H1 (cell line): Measurements from ENCODE around the gene TWNK. TPM values are rescaled to one million over a fixed set of nuclear protein-coding genes. Genes with fewer than 3 reads are reported as not detected.

Source experiments
- CTCF ChIA-PET: fragments of 300-600 bp; sonication (Branson Sonifier 250); formaldehyde crosslinking; loops from one replicate; lab custom pipeline; 2021; ENCODE audit not compliant: partially characterized antibody; lab: Charles Lee
- POLR2A ChIA-PET: fragments of 300-600 bp; sonication (Branson Sonifier 250); formaldehyde crosslinking; loops from one replicate; lab custom pipeline; 2021; ENCODE audit warnings: inconsistent platforms; ENCODE audit not compliant: partially characterized antibody; lab: Charles Lee
- DNase-seq, 2 experiments: peaks; one replicate each; pipeline versions ENCODE4 v3.0.0 to v3.0.0-alpha.2; 2010 to 2022; ENCODE audit warnings: low spot score in 2 of 2, low read depth in 1 of 2, mixed read lengths in 1 of 2
- FAIRE-seq: peaks from 2 replicates; lab custom pipeline; 2011; peaks lifted over from hg19 to GRCh38; lab: Jason Lieb, UNC
- H2AFZ ChIP-seq: 2 replicates; pipeline ENCODE4 v1.8.1; 2012; ENCODE audit warnings: low read length, inconsistent platforms
- H2AK5ac ChIP-seq: 2 replicates; pipeline ENCODE4 v1.6.1; 2013; ENCODE audit warnings: low read depth, low read length
- H2BK120ac ChIP-seq: replicated peaks from 2 replicates; pipeline ENCODE3; 2013; ENCODE audit warnings: low read depth, low read length, inconsistent platforms
- H2BK12ac ChIP-seq: 2 replicates; pipeline ENCODE4 v1.6.1; 2013; ENCODE audit warnings: low read depth, low read length
- H2BK15ac ChIP-seq: 2 replicates; pipeline ENCODE4 v1.6.1; 2013; ENCODE audit warnings: low read length
- H2BK20ac ChIP-seq: 2 replicates; pipeline ENCODE4 v1.6.1; 2013; ENCODE audit warnings: low read length
- H2BK5ac ChIP-seq: 2 replicates; pipeline ENCODE4 v1.6.1; 2013; ENCODE audit warnings: low read depth, low read length
- H3K14ac ChIP-seq: 2 replicates; pipeline ENCODE4 v1.6.1; 2013; ENCODE audit warnings: inconsistent platforms; ENCODE audit not compliant: insufficient read length
- H3K18ac ChIP-seq: 2 replicates; pipeline ENCODE4 v1.6.1; 2013; ENCODE audit warnings: low read length; ENCODE audit errors: extremely low read depth
- H3K23ac ChIP-seq: 2 replicates; pipeline ENCODE4 v1.6.1; 2013; ENCODE audit warnings: inconsistent platforms; ENCODE audit not compliant: insufficient read length
- H3K23me2 ChIP-seq: 2 replicates; pipeline ENCODE4 v1.6.1; 2013; ENCODE audit warnings: low read depth, low read length
- H3K27ac ChIP-seq: 2 replicates; pipeline ENCODE4 v1.6.1; 2011; ENCODE audit warnings: low read depth, low read length, inconsistent platforms
- H3K27me3 ChIP-seq, 4 experiments: replicated peaks in 1 of 4; 1 replicate in 1 of 4; 2 replicates in 3 of 4; pipeline versions ENCODE4 v1.6.1 to v1.8.1; 2011 to 2013; ENCODE audit warnings: low read length in 3 of 4, mild to moderate bottlenecking in 3 of 4, inconsistent platforms in 2 of 4, mixed read lengths in 2 of 4, moderate library complexity in 1 of 4; ENCODE audit not compliant: control insufficient read depth in 3 of 4, insufficient read depth in 3 of 4; ENCODE audit errors: extremely low read depth in 1 of 4
- H3K36me3 ChIP-seq, 4 experiments: 2 replicates each; pipeline versions ENCODE4 v1.6.1 to v1.8.1; 2011 to 2013; ENCODE audit warnings: mild to moderate bottlenecking in 4 of 4, low read length in 3 of 4, moderate library complexity in 2 of 4, control low read depth in 1 of 4, inconsistent platforms in 1 of 4; ENCODE audit not compliant: insufficient read depth in 4 of 4, control insufficient read depth in 2 of 4
- H3K4ac ChIP-seq: replicated peaks from 2 replicates; pipeline ENCODE3; 2013; ENCODE audit warnings: low read length, low read depth, mixed read lengths, inconsistent platforms; ENCODE audit not compliant: insufficient read length
- H3K4me1 ChIP-seq, 4 experiments: replicated peaks in 1 of 4; 1 replicate in 1 of 4; 2 replicates in 3 of 4; pipeline versions ENCODE4 v1.6.1 to v1.8.1; 2011 to 2013; ENCODE audit warnings: low read length in 3 of 4, inconsistent platforms in 2 of 4, mixed read lengths in 1 of 4; ENCODE audit not compliant: insufficient read depth in 4 of 4, control insufficient read depth in 3 of 4
- H3K4me2 ChIP-seq, 2 experiments: 2 replicates each; pipeline versions ENCODE4 v1.6.1 to v1.8.1; 2011 to 2013; ENCODE audit warnings: low read depth in 2 of 2, low read length in 2 of 2, control low read depth in 1 of 2, inconsistent platforms in 1 of 2, mild to moderate bottlenecking in 1 of 2; ENCODE audit not compliant: insufficient read depth in 1 of 2
- H3K4me3 ChIP-seq, 4 experiments: fragments of 200-600, 300-600 bp in 1 of 4; sonication (generic), shearing (Covaris generic), sonication (Bioruptor Twin) in 1 of 4; 2 replicates each; pipeline versions ENCODE4 v1.5.1 to v1.8.1; 2011 to 2016; ENCODE audit warnings: low read length in 4 of 4, low read depth in 3 of 4, control low read depth in 2 of 4, inconsistent platforms in 2 of 4, mild to moderate bottlenecking in 2 of 4, mixed read lengths in 1 of 4, moderate library complexity in 1 of 4; ENCODE audit not compliant: insufficient read depth in 2 of 4; ENCODE audit errors: extremely low read depth in 1 of 4
- H3K56ac ChIP-seq: replicated peaks from 2 replicates; pipeline ENCODE3; 2013; ENCODE audit warnings: low read depth, mild to moderate bottlenecking, mixed read lengths, low read length, inconsistent platforms; ENCODE audit not compliant: insufficient read length
- H3K79me1 ChIP-seq: 2 replicates; pipeline ENCODE4 v1.6.1; 2013; ENCODE audit warnings: low read depth, low read length, control low read depth
- H3K79me2 ChIP-seq, 2 experiments: 2 replicates each; pipeline versions ENCODE4 v1.6.1 to v1.8.1; 2012 to 2013; ENCODE audit warnings: low read length in 2 of 2, mild to moderate bottlenecking in 2 of 2, inconsistent platforms in 1 of 2; ENCODE audit not compliant: insufficient read depth in 2 of 2, control insufficient read depth in 1 of 2
- H3K9ac ChIP-seq, 4 experiments: replicated peaks in 1 of 4; 1 replicate in 1 of 4; 2 replicates in 3 of 4; pipeline versions ENCODE4 v1.6.1 to v1.8.1; 2011 to 2013; ENCODE audit warnings: low read depth in 3 of 4, low read length in 3 of 4, control low read depth in 2 of 4, mild to moderate bottlenecking in 2 of 4, moderate library complexity in 2 of 4, inconsistent platforms in 1 of 4; ENCODE audit errors: extremely low read depth in 1 of 4
- H3K9me3 ChIP-seq, 2 experiments: 2 replicates each; pipeline versions ENCODE4 v1.6.1 to v1.8.1; 2012 to 2013; ENCODE audit warnings: mild to moderate bottlenecking in 2 of 2, moderate library complexity in 2 of 2, control low read depth in 1 of 2, inconsistent platforms in 1 of 2, low read depth in 1 of 2, low read length in 1 of 2, mixed read lengths in 1 of 2; ENCODE audit not compliant: insufficient read depth in 2 of 2
- H4K20me1 ChIP-seq, 2 experiments: replicated peaks in 1 of 2; 2 replicates each; pipeline versions ENCODE3 to v1.8.1; 2011 to 2013; ENCODE audit warnings: inconsistent platforms in 2 of 2, low read length in 2 of 2, mild to moderate bottlenecking in 1 of 2; ENCODE audit not compliant: insufficient read depth in 2 of 2, control insufficient read depth in 1 of 2
- H4K5ac ChIP-seq: 2 replicates; pipeline ENCODE4 v1.6.1; 2013; ENCODE audit warnings: low read length, low read depth, mixed read lengths, inconsistent platforms; ENCODE audit not compliant: insufficient read length
- H4K8ac ChIP-seq: 2 replicates; pipeline ENCODE4 v1.8.0; 2013; ENCODE audit warnings: mild to moderate bottlenecking, moderate library complexity, low read length, inconsistent platforms; ENCODE audit not compliant: insufficient read depth; ENCODE audit errors: extremely low read depth
- H4K91ac ChIP-seq: replicated peaks from 2 replicates; pipeline ENCODE3; 2013; ENCODE audit warnings: low read length, mixed read lengths, inconsistent platforms; ENCODE audit not compliant: insufficient read length
- NANOG ChIP-seq: IDR thresholded peaks from 2 replicates; pipeline ENCODE4 v1.6.1; 2011; ENCODE audit warnings: low read length, low read depth, mild to moderate bottlenecking, inconsistent platforms; ENCODE audit not compliant: insufficient read depth, poor library complexity, severe bottlenecking
- POLR2A ChIP-seq, 2 experiments: IDR thresholded peaks; 1 replicate in 1 of 2; 2 replicates in 1 of 2; pipeline ENCODE4 v1.6.1; 2011; ENCODE audit warnings: low read depth in 2 of 2, low read length in 2 of 2, mild to moderate bottlenecking in 2 of 2; ENCODE audit errors: control extremely low read depth in 1 of 2
- SIRT6 ChIP-seq: IDR thresholded peaks from one replicate; pipeline ENCODE4 v1.7.1; 2012; ENCODE audit warnings: low read length, inconsistent platforms
- WGBS, 2 experiments: shearing (Covaris generic) in 1 of 2; methylation state at CpG; one replicate each; pipeline versions ENCODE4 v1.1.6 to v1.1.7; 2013 to 2015; ENCODE audit warnings: low lambda C conversion rate in 2 of 2, mixed read lengths in 2 of 2, inconsistent platforms in 1 of 2, low coverage in 1 of 2, missing lambda C conversion rate in 1 of 2; ENCODE audit not compliant: insufficient replicate concordance in 2 of 2, insufficient coverage in 1 of 2, insufficient read length in 1 of 2; ENCODE audit errors: extremely low coverage in 1 of 2, missing lambda C conversion rate in 1 of 2; 5-methylcytosine and 5-hydroxymethylcytosine counted together
- polyA plus RNA-seq, 7 experiments: library from polyadenylated mRNA; depleted of rRNA in 3 of 7; stranded (reverse) in 5 of 7; unstranded in 2 of 7; fragments of >200 nt in 5 of 7; fragments of 200-250 nt in 2 of 7; gene quantifications; 1 replicate in 5 of 7; 2 replicates in 1 of 7; 4 replicates in 1 of 7; pipeline versions ENCODE4 v1.2.1 to v1.2.3, GENCODE V29; 2011 to 2013; ENCODE audit warnings: missing spikeins in 2 of 7, mixed read lengths in 2 of 7
- total RNA-seq: library from RNA; stranded (reverse); fragmentation: NEBNext Ultra II Directional; extraction: Animal tissue kit (Norgen Biotek cat#: 25700); gene quantifications from 2 replicates; pipeline ENCODE4 v1.2.1, GENCODE V29; 2021

The TWNK gene
- total and polyA plus RNA-seq, 2 of the 8 experiments (the other 6 are each of a cell fraction or from before 2014, with no cell fraction given), result 15.4 to 32.5 TPM

GRCh38 chr10:101032637-101033224 lies 45.4 kb downstream of the TWNK start:
- no peak overlapping the region for H3K56ac ChIP-seq
- no peaks in the 10 kb centered on the region; the same call in 1 of the 2 replicates for H3K79me1 ChIP-seq
- H3K79me2 ChIP-seq, result no peaks in the 10 kb centered on the region
- H2BK15ac ChIP-seq, result no peak overlapping the region
- H4K91ac ChIP-seq, result no peak overlapping the region
- WGBS, 2 experiments, result 51% methylated on average over 6 of the region's 6 CpGs; no CpG with 5 or more reads in 1 of the 2 experiments
- peak overlapping the region; percentile 41 to 66 (median 58); a peak in 7 of 8 replicates for H3K4me3 ChIP-seq
- H3K4me2 ChIP-seq, result peak overlapping the region; percentile 91 to 99
- H2BK20ac ChIP-seq, result no peak overlapping the region
- H3K14ac ChIP-seq, result no peak overlapping the region
- H3K9me3 ChIP-seq, result no peaks in the 10 kb centered on the region
- DNase-seq (no peak), FAIRE-seq (no peak)
- H2BK12ac ChIP-seq, result 0 out of 2 replicates have a peak overlapping the region, but pooled peaks have one; percentile 18
- peaks cover 1 to 45% (median 37%) of the 10 kb centered on the region in 4 experiments for H3K27me3 ChIP-seq
- H3K4me1 ChIP-seq, result peaks cover 0 to 26% (median 21%) of the 10 kb centered on the region in 4 experiments; a peak in 6 of 7 replicates
- no peak overlapping the region for H3K18ac ChIP-seq
- H3K9ac ChIP-seq, result peak overlapping the region in 2 of 4 experiments; percentile 5 to 13; a peak in 1 of 7 replicates
- TF ChIP-seq NANOG, result no peak
- TF ChIP-seq SIRT6, result no peak
- TF ChIP-seq POLR2A (IDR thresholded peaks at IDR 0.05; ENCODE audit: control extremely low read depth in 1 of 2, low read depth in 2 of 2, low read length in 2 of 2), result no peak
- H3K23ac ChIP-seq, result no peak overlapping the region
- H4K5ac ChIP-seq, result no peak overlapping the region
- H4K8ac ChIP-seq, result no peak overlapping the region
- CTCF ChIA-PET, result interaction anchor here (0.7 to 51.8 kb wide), 9 partner anchors 7 to 111 kb away, joined by 3 to 2176 read pairs (median 28); partner anchors contain the start of gene KAZALD1
- no peak overlapping the region for H2BK120ac ChIP-seq
- H2AFZ ChIP-seq, result no peak overlapping the region
- POLR2A ChIA-PET, result interaction anchor here (2.0 to 2.2 kb wide), 2 partner anchors 22 to 36 kb away, joined by 6 to 7 read pairs; no protein-coding TSS in a partner anchor
- H3K36me3 ChIP-seq, result no peaks in the 10 kb centered on the region
- peaks cover 0 to 3% of the 10 kb centered on the region in 2 experiments for H4K20me1 ChIP-seq
- no peak overlapping the region for H2AK5ac ChIP-seq
- peaks cover 17% of the 10 kb centered on the region for H3K23me2 ChIP-seq
- no peak overlapping the region for H3K4ac ChIP-seq
- H3K27ac ChIP-seq, result no peak overlapping the region
- H2BK5ac ChIP-seq, result no peak overlapping the region
